Adrenal gland (tissue), 12 donors: ENCODE data around the gene KCNE1. TPM values are rescaled to one million over a fixed set of nuclear protein-coding genes. Genes with fewer than 3 reads are reported as not detected.

Experiments
- DNase-seq, 7 donors: peaks; one replicate each; pipeline ENCODE4 v3.0.0-alpha.2; 2019 to 2020
- H3K27ac ChIP-seq, 5 donors: fragments of 200-600 bp; sonication (generic) in 4 of 5; 1 replicate in 3 of 5; 2 replicates in 2 of 5; pipeline versions ENCODE4 v1.5.1 to v1.8.0; 2016 to 2020; ENCODE audit warnings: mild to moderate bottlenecking in 1 of 5
- H3K27me3 ChIP-seq: fragments of 200-600 bp; 2 replicates; pipeline ENCODE4 v1.8.0; 2021
- H3K36me3 ChIP-seq, 2 donors: fragments of 200-600 bp; replicated peaks in 1 of 2; 1 replicate in 1 of 2; 2 replicates in 1 of 2; pipeline versions ENCODE4 v1.5.1 to v1.8.0; 2018 to 2022
- H3K4me1 ChIP-seq, 2 donors: fragments of 200-600 bp; replicated peaks in 1 of 2; 1 replicate in 1 of 2; 2 replicates in 1 of 2; pipeline versions ENCODE4 v1.5.1 to v1.8.0; 2018 to 2021
- H3K4me3 ChIP-seq, 4 donors: fragments of 200-600 bp; sonication (generic) in 3 of 4; one replicate each; pipeline ENCODE4 v1.5.1; 2016 to 2018
- H3K9me3 ChIP-seq, 3 donors: fragments of 200-600 bp; sonication (generic) in 1 of 3; replicated peaks in 1 of 3; 1 replicate in 2 of 3; 2 replicates in 1 of 3; pipeline versions ENCODE4 v1.5.1 to v1.8.0; 2016 to 2021
- CTCF ChIP-seq, 6 experiments: fragments of 450-650 bp in 4 of 6; fragments of 200-600 bp in 2 of 6; sonication (generic) in 1 of 6; IDR thresholded peaks; 1 replicate in 5 of 6; 2 replicates in 1 of 6; pipeline versions ENCODE4 v1.5.1 to v1.8.0; 2016 to 2021; ENCODE audit warnings: antibody characterized with exemption in 6 of 6, mild to moderate bottlenecking in 2 of 6, moderate library complexity in 1 of 6
- POLR2A ChIP-seq, 2 donors: fragments of 450-650 bp; IDR thresholded peaks; one replicate each; pipeline ENCODE4 v1.6.1; 2017; ENCODE audit warnings: antibody characterized with exemption in 2 of 2, mild to moderate bottlenecking in 2 of 2, moderate library complexity in 1 of 2
- WGBS, 4 donors: extraction: QIAGEN DNeasy Blood & Tissue Kit in 2 of 4; methylation state at CpG; one replicate each; pipeline versions ENCODE4 v1.1.5 to v1.1.7; 2013 to 2017; 5-methylcytosine and 5-hydroxymethylcytosine counted together
- intact Hi-C, 2 donors: fragments of 100-400 bp; cut with DNase I; formaldehyde crosslinking; loops; one replicate each; pipeline versions ENCODE4 v1.14.1 to v1.15.0; 2022 to 2023
- polyA plus RNA-seq, 3 donors: library from polyadenylated mRNA; stranded (reverse); fragments of 200-250 nt in 2 of 3; fragments of 350-450 nt in 1 of 3; fragmentation: Illumina TruSeq in 1 of 3; extraction: RNeasy Lipid Tissue Mini Kit (QIAGEN cat#74804) in 1 of 3; gene quantifications; one replicate each; pipeline ENCODE4 v1.2.3, GENCODE V29; 2013 to 2014
- total RNA-seq, 9 donors: library from RNA; depleted of rRNA in 4 of 9; stranded (reverse); fragments of >200 nt in 4 of 9; fragments of 120-200 nt in 1 of 9; fragmentation: NEBNext Ultra II Directional in 1 of 9; extraction: Animal tissue kit (Norgen Biotek cat#: 25700) in 1 of 9; gene quantifications; one replicate each; pipeline versions ENCODE4 v1.1.0 to v1.2.4, GENCODE V29; 2013 to 2023
- donor health status: healthy with polysubstance abuse.
- donor health status: Bipolar disorder and iron deficiency.
- donor health status: DM: yes; HTN: yes; CAD: no.
- donor health status: DM: no; HTN: no; CAD: no.
- donor health status: DM: no; HTN: no; CAD: no.
- donor health status: DM: yes; HTN: yes; CAD: no.

Gene KCNE1
- total and polyA plus RNA-seq, 12 donors, result 0.11 to 4.8 (median 1.9) TPM

DNA sequence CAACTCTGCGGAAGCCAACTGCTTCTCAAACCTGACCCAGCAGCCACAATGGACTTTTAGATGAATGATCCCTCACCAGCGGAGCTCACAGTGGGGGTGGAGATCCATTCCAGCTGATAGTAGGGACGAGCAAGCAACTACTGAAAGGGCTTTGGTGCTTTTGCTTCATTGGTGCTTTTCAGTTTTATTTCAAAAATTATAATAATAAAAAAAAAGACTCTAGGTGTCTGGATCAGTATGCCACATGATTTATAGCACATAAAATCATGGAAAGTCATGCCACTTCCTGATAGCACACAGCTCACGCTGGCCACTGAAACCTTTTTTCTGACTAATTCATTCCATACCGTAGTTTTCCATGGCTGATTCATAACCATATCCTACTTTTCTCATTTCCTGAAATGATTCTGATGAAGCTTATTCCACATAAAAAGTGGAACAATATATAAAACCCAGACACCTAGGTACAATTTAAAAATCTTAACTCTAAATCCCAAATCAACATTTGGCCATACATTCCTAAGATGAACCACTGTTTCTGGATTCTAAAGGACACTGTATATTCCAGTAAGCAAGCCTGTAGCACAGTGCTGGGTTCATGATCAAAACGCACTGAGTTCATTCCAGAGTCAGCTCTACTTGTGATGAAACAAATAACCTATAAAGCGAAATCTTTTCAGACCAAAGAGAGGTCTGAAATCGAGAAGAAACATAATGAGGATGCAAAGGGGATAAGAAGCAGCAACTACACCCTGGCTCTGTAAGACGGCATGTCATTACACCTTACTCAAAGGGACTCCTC lies 41.3 kb upstream of the KCNE1 start:
- no peaks in the 10 kb centered on the region for H3K36me3 ChIP-seq
- peaks cover 0 to 16% of the 10 kb centered on the region in 2 donors for H3K4me1 ChIP-seq
- no peaks in the 10 kb centered on the region for H3K27me3 ChIP-seq
- DNase-seq, result no peak
- no peaks in the 10 kb centered on the region for H3K9me3 ChIP-seq
- TF ChIP-seq POLR2A (IDR thresholded peaks at IDR 0.05) (no peak), CTCF (IDR thresholded peaks at IDR 0.05) (no peak)
- H3K27ac ChIP-seq, result peak overlapping the region in 1 of 5 donors; percentile 65
- WGBS, 4 donors, result 65 to 70% (median 68%) methylated on average over 9 of the region's 9 CpGs
- intact Hi-C loops, result no loop called here
- no peak overlapping the region for H3K4me3 ChIP-seq

DNA sequence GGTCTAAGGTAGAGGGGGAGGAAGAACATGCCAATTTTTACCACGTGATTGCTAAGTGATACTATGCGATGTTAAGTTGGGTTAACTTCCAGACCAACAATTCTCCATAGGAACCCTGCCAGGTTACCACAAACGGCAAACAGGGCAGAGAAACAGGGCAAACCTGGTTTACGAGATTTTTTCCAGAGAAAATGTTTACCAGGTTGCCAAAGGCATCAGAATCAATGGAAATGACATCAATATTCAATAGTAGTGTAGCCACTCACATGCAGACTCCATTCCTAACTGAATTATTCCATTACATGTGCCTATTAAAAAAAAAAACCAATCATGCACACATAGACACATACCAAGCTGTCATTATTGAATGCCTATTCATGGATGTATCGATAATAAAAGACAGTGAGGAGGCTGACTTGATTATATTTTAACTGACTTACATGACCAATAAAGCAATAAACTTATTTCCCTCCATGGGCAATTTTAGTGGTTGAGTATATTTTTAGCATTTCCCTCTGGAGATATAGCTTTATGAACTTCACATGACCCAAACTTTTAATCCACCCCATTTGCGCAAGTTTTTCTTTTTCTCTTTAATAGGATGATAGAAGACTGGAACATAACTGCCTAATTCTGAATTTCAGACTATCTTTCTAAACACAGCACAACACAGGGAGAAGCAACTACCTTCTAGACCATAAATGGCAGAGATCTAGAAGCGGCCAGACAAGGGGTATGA lies 40.5 kb upstream of the KCNE1 start:
- peaks cover 0 to 16% of the 10 kb centered on the region in 2 donors for H3K4me1 ChIP-seq
- peak overlapping the region in 1 of 5 donors; percentile 65 for H3K27ac ChIP-seq
- H3K27me3 ChIP-seq, result no peaks in the 10 kb centered on the region
- no peak for DNase-seq
- H3K4me3 ChIP-seq, result no peak overlapping the region
- H3K36me3 ChIP-seq, result no peaks in the 10 kb centered on the region
- H3K9me3 ChIP-seq, result no peaks in the 10 kb centered on the region
- WGBS, 4 donors, result 83 to 92% (median 89%) methylated on average over 7 of the region's 7 CpGs
- intact Hi-C loops, result no loop called here
- TF ChIP-seq POLR2A (IDR thresholded peaks at IDR 0.05) (no peak), CTCF (IDR thresholded peaks at IDR 0.05) (no peak)

DNA sequence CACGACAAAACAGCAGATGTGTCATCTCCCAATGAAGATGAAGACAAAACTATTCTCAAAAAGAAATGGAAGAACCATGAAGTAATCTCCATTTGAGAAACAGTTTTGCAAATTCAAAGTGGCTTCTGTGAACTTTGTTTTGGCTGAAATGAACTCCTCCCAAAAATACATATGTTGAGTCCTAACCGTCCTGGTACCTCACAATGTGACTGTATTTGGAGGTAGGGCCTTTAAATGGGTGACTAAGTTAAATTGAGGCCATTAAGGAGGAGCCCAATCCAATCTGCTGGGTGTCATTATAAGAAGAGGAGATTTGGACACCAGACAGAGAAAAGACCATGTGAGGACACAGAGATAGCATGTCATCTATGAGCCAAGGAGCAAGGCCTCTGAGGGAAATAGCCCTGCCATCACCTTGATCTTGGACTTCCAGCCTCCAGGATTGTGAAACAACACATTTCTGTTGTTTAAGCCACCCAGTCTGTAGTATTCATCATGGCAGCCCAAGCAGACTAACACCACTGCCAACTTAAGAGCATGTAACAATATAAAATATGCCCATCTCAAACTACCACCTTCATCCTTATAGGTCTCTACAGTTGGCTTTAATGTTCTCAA lies 38.3 kb upstream of the KCNE1 start:
- WGBS, 4 donors, result 72 to 99% (median 96%) methylated on average over 2 of the region's 2 CpGs
- Histone ChIP-seq H3K4me3 (no peak overlapping the region), H3K27me3 (no peaks in the 10 kb centered on the region), H3K36me3 (no peaks in the 10 kb centered on the region), H3K4me1 (peaks cover 0 to 20% of the 10 kb centered on the region in 2 donors), H3K27ac (no peak overlapping the region), H3K9me3 (no peaks in the 10 kb centered on the region)
- intact Hi-C loops, result no loop called here
- DNase-seq, result no peak
- no peak for TF ChIP-seq POLR2A (IDR thresholded peaks at IDR 0.05)
- no peak for TF ChIP-seq CTCF (IDR thresholded peaks at IDR 0.05)

GRCh38 chr21:34548781-34549376 lies 36.9 kb upstream of the KCNE1 start:
- H3K4me1 ChIP-seq, result peaks cover 0 to 20% of the 10 kb centered on the region in 2 donors
- H3K27ac ChIP-seq, result no peak overlapping the region
- intact Hi-C loops, result no loop called here
- no peaks in the 10 kb centered on the region for H3K9me3 ChIP-seq
- no peaks in the 10 kb centered on the region for H3K36me3 ChIP-seq
- no peak overlapping the region for H3K4me3 ChIP-seq
- TF ChIP-seq CTCF (IDR thresholded peaks at IDR 0.05), result no peak
- no peak for TF ChIP-seq POLR2A (IDR thresholded peaks at IDR 0.05)
- DNase-seq, result no peak
- no peaks in the 10 kb centered on the region for H3K27me3 ChIP-seq
- WGBS, 4 donors, result 86 to 92% (median 88%) methylated on average over 11 of the region's 11 CpGs
